Measurements from ENCODE around the gene NSFL1C. TPM values are rescaled to one million over a fixed set of nuclear protein-coding genes. Genes with fewer than 3 reads are reported as not detected.
A peak's percentile ranks its signal among the peaks of the same experiment; 100 is the strongest.

The NSFL1C gene
- total RNA-seq, 4 donors from 2014 or later = 33.6 to 62.4 (median 43.6) TPM

DNA sequence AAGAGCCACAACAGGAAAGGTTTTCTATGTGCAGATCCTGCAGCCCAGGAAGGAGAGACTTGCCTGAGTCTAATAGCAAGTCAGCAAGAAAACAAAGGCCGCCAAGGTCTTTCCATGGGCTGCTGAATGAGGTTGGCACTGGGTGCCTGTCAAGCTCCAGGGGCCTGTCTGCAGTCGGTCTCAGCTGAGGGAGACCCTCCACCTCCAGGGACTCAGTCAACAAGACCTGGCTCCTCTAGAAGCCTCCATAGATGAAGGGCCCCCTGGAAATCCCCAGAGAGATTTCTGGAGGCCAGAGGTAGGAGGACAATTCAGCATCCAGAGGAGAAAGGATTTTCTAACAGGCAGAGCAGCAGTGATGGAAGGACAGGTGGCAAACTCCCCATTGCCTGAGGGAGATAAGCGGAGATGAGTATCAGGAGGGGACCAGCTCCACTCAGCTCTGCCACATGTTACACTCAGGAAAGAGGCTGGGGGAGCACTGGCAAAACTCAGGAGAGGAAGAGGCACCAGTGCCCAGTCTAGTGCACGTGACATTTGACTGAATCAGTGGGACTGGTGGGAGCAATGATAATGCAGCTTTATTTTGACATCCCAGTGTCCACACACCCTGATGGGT, 40.3 kb downstream of the NSFL1C start:
- Histone ChIP-seq H3K27ac (replicated peaks in 1 of 4) (no peak overlapping the region), H3K4me1 (no peaks in the 10 kb centered on the region), H3K4me3 (no peak overlapping the region), H3K36me3 (no peaks in the 10 kb centered on the region), H3K27me3 (peaks cover 0 to 23% (median 0%) of the 10 kb centered on the region in 4 donors), H3K9me3 (no peaks in the 10 kb centered on the region)
- peak; percentile 83 for DNase-seq (ENCODE audit: extremely low spot score)
- intact Hi-C loops (cut with DNase I) = no loop called here
- 68% methylated on average over 4 of the region's 4 CpGs for WGBS
- TF ChIP-seq EP300 (IDR thresholded peaks at IDR 0.05) (no peak), POLR2A (IDR thresholded peaks at IDR 0.05; ENCODE audit: low read depth) (no peak), POLR2AphosphoS5 (IDR thresholded peaks at IDR 0.05) (no peak)
- TF ChIP-seq, protein P1, sequence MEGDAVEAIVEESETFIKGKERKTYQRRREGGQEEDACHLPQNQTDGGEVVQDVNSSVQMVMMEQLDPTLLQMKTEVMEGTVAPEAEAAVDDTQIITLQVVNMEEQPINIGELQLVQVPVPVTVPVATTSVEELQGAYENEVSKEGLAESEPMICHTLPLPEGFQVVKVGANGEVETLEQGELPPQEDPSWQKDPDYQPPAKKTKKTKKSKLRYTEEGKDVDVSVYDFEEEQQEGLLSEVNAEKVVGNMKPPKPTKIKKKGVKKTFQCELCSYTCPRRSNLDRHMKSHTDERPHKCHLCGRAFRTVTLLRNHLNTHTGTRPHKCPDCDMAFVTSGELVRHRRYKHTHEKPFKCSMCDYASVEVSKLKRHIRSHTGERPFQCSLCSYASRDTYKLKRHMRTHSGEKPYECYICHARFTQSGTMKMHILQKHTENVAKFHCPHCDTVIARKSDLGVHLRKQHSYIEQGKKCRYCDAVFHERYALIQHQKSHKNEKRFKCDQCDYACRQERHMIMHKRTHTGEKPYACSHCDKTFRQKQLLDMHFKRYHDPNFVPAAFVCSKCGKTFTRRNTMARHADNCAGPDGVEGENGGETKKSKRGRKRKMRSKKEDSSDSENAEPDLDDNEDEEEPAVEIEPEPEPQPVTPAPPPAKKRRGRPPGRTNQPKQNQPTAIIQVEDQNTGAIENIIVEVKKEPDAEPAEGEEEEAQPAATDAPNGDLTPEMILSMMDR (IDR thresholded peaks at IDR 0.05) = no peak

DNA sequence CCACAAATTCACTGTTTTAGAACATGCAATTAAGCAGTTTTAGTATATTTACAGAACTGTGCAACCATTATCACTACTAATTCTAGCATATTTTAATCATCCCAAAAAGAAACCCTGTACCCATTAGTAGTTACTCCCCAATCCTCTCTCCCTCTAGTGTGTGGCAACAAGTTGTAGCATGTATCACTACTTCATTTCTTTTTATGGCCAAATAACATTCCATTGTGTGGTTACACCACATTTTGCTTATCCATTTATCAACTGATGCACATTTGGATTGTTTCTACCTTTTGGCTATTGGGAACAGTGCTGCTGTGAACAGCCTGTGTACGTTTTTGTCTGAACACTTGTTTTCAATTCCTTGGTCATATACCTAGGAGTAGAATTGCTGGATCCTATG, 42.3 kb downstream of the NSFL1C start:
- Histone ChIP-seq H3K27me3 (peaks cover 0 to 23% (median 0%) of the 10 kb centered on the region in 4 donors), H3K27ac (replicated peaks in 1 of 4) (no peak overlapping the region), H3K4me1 (no peaks in the 10 kb centered on the region), H3K4me3 (no peak overlapping the region), H3K36me3 (no peaks in the 10 kb centered on the region), H3K9me3 (peaks cover 0 to 9% (median 6%) of the 10 kb centered on the region in 4 donors)
- no peak for DNase-seq (ENCODE audit: extremely low spot score)
- no peak for TF ChIP-seq EP300 (IDR thresholded peaks at IDR 0.05)
- TF ChIP-seq, protein P1 (IDR thresholded peaks at IDR 0.05) = no peak
- no peak for TF ChIP-seq POLR2AphosphoS5 (IDR thresholded peaks at IDR 0.05)
- no peak for TF ChIP-seq POLR2A (IDR thresholded peaks at IDR 0.05; ENCODE audit: low read depth)
- intact Hi-C loops (cut with DNase I) = no loop called here
- 69% methylated on average over 1 of the region's 1 CpG for WGBS

GRCh38 chr20:1423625-1424106, 43.0 kb downstream of the NSFL1C start:
- H3K36me3 ChIP-seq = no peaks in the 10 kb centered on the region
- peak; percentile 87 for DNase-seq (ENCODE audit: extremely low spot score)
- no peak overlapping the region for H3K27ac ChIP-seq (replicated peaks in 1 of 4)
- 25% methylated on average over 6 of the region's 7 CpGs for WGBS
- H3K9me3 ChIP-seq = peaks cover 0 to 9% (median 6%) of the 10 kb centered on the region in 4 donors
- intact Hi-C loops (cut with DNase I) = no loop called here
- TF ChIP-seq POLR2AphosphoS5 (IDR thresholded peaks at IDR 0.05) (no peak), POLR2A (IDR thresholded peaks at IDR 0.05; ENCODE audit: low read depth) (no peak), EP300 (IDR thresholded peaks at IDR 0.05) (no peak)
- TF ChIP-seq, protein P1 (IDR thresholded peaks at IDR 0.05) = no peak
- H3K4me1 ChIP-seq = no peaks in the 10 kb centered on the region
- H3K27me3 ChIP-seq = peaks cover 0 to 23% (median 0%) of the 10 kb centered on the region in 4 donors
- H3K4me3 ChIP-seq = no peak overlapping the region

DNA sequence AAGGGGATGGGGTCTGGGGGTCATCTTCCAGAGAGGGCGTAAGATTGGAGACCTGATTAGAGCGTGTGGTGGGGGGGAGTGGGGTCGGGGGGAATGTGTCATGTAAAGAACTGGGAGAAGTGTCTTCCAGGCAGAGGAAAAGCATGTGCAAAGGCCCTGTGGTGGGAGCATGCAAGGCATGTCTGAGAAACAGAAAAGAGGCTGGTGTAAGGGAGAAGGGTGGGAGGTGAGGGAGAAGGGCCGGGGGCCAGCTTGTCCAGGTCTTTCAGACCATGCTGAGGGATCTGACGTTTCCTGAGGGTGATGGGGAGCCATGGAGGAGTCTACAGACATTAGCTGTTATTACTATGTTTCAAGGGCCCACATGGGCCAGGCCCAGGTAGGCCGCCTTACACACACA, 43.4 kb downstream of the NSFL1C start:
- DNase-seq (ENCODE audit: extremely low spot score) = peak; percentile 42
- no peaks in the 10 kb centered on the region for H3K36me3 ChIP-seq
- no peak overlapping the region for H3K27ac ChIP-seq (replicated peaks in 1 of 4)
- WGBS = 91% methylated on average over 6 of the region's 6 CpGs
- no peak overlapping the region for H3K4me3 ChIP-seq
- peaks cover 0 to 25% (median 0%) of the 10 kb centered on the region in 4 donors for H3K27me3 ChIP-seq
- peaks cover 0 to 9% (median 6%) of the 10 kb centered on the region in 4 donors for H3K9me3 ChIP-seq
- no peaks in the 10 kb centered on the region for H3K4me1 ChIP-seq
- TF ChIP-seq POLR2AphosphoS5 (IDR thresholded peaks at IDR 0.05) (no peak), EP300 (IDR thresholded peaks at IDR 0.05) (no peak)
- TF ChIP-seq, protein P1 (IDR thresholded peaks at IDR 0.05) = no peak
- intact Hi-C loops (cut with DNase I) = no loop called here
